Fibroblast of mammary gland (primary cell): ENCODE data around the gene PTH2.

Experiments
- DNase-seq: peaks from one replicate; pipeline ENCODE4 v3.0.0-alpha.2; 2010; ENCODE audit warnings: low read depth
- H3K4me3 ChIP-seq: 2 replicates; pipeline ENCODE4 v1.5.1; 2011; ENCODE audit warnings: low read depth, mild to moderate bottlenecking, low read length, moderate library complexity; ENCODE audit not compliant: control insufficient read depth
- CTCF ChIP-seq: conservative IDR thresholded peaks from 2 replicates; pipeline ENCODE4 v1.5.1; 2011; ENCODE audit warnings: low read depth, low read length, inconsistent platforms; ENCODE audit not compliant: control insufficient read depth, insufficient read depth

Gene PTH2

GRCh38 chr19:49430678-49431329, 7.6 kb upstream of the PTH2 start:
- no peak overlapping the region for H3K4me3 ChIP-seq
- TF ChIP-seq CTCF = peak; percentile 16
- DNase-seq = no peak

- DNase-seq = no peak
- H3K4me3 ChIP-seq = no peak overlapping the region
- TF ChIP-seq CTCF = no peak
Measured at GRCh38 chr19:49430172-49430677, 7.0 kb upstream of the PTH2 start.

- no peak for DNase-seq
- no peak overlapping the region for H3K4me3 ChIP-seq
- no peak for TF ChIP-seq CTCF
Measured at GRCh38 chr19:49428547-49429451, 5.6 kb upstream of the PTH2 start.

- TF ChIP-seq CTCF = no peak
- H3K4me3 ChIP-seq = no peak overlapping the region
Measured at GRCh38 chr19:49427855-49428546, 4.8 kb upstream of the PTH2 start.

GRCh38 chr19:49427339-49427738, 4.1 kb upstream of the PTH2 start:
- DNase-seq = no peak

More at GRCh38 chr19:49427855-49428546, 4.8 kb upstream of the PTH2 start:
- no peak for DNase-seq

More at GRCh38 chr19:49427339-49427738, 4.1 kb upstream of the PTH2 start:
- no peak for TF ChIP-seq CTCF
- no peak overlapping the region for H3K4me3 ChIP-seq
